ENCODE results near the gene SPDYE11. TPM values are rescaled to one million over a fixed set of nuclear protein-coding genes. Genes with fewer than 3 reads are reported as not detected.
"Not testable (repeated sequence)": the region's sequence is repeated elsewhere in the genome, so short reads cannot be mapped to it uniquely, and the experiment has no call there.

Gene SPDYE11
- not detected for polyA plus RNA-seq (2013, experiment 1 of 2)
- polyA plus RNA-seq (2013, experiment 2 of 2) = not detected

- not testable (repeated sequence) for H3K23ac ChIP-seq (ENCODE audit: low read length); H3K27ac ChIP-seq (ENCODE audit: low read depth, low read length); H3K18ac ChIP-seq (ENCODE audit: low read length); H3K4me2 ChIP-seq (ENCODE audit: low read length); H4K5ac ChIP-seq (ENCODE audit: low read length); H3K9ac ChIP-seq (ENCODE audit: low read length); H3K79me1 ChIP-seq (ENCODE audit: low read length); H2BK120ac ChIP-seq (ENCODE audit: low read depth, low read length); H3K56ac ChIP-seq (ENCODE audit: low read length); H3K4me3 ChIP-seq (ENCODE audit: low read length); H2BK5ac ChIP-seq (ENCODE audit: low read length); H3K27me3 ChIP-seq (ENCODE audit: insufficient read depth, low read length, poor library complexity); H3K4ac ChIP-seq (ENCODE audit: low read depth, low read length); H2BK15ac ChIP-seq (replicated peaks; ENCODE audit: low read depth); H3K79me2 ChIP-seq (ENCODE audit: control insufficient read depth, insufficient read depth, low read length); H4K8ac ChIP-seq (ENCODE audit: low read depth, low read length); DNase-seq; H3K4me1 ChIP-seq (ENCODE audit: control insufficient read depth, low read depth, low read length); H3K36me3 ChIP-seq (ENCODE audit: control insufficient read depth, insufficient read depth, low read length); H2AK5ac ChIP-seq (ENCODE audit: low read length)
- no CpG with 5 or more reads among the region's 8 CpGs for WGBS (ENCODE audit: extremely low coverage, insufficient coverage, low lambda C conversion rate)
Measured at GRCh38 chr7:73057811-73058210, at the start of gene SPDYE11. TSS of gene SPDYE11 (minus strand) at chr7:73057911. CDS start at chr7:73056111, 1,800 bp downstream.

- not testable (repeated sequence) for H3K9ac ChIP-seq (ENCODE audit: low read length); H2AK5ac ChIP-seq (ENCODE audit: low read length); H3K4me2 ChIP-seq (ENCODE audit: low read length); H3K56ac ChIP-seq (ENCODE audit: low read length); H3K79me1 ChIP-seq (ENCODE audit: low read length); H3K18ac ChIP-seq (ENCODE audit: low read length); H3K4me1 ChIP-seq (ENCODE audit: control insufficient read depth, low read depth, low read length); H3K79me2 ChIP-seq (ENCODE audit: control insufficient read depth, insufficient read depth, low read length); H3K23ac ChIP-seq (ENCODE audit: low read length); H2BK120ac ChIP-seq (ENCODE audit: low read depth, low read length); H3K4ac ChIP-seq (ENCODE audit: low read depth, low read length); H3K4me3 ChIP-seq (ENCODE audit: low read length); H3K27me3 ChIP-seq (ENCODE audit: insufficient read depth, low read length, poor library complexity); H4K8ac ChIP-seq (ENCODE audit: low read depth, low read length); DNase-seq; H4K5ac ChIP-seq (ENCODE audit: low read length); H2BK5ac ChIP-seq (ENCODE audit: low read length); H2BK15ac ChIP-seq (replicated peaks; ENCODE audit: low read depth); H3K36me3 ChIP-seq (ENCODE audit: control insufficient read depth, insufficient read depth, low read length); H3K27ac ChIP-seq (ENCODE audit: low read depth, low read length)
- no CpG with 5 or more reads among the region's 8 CpGs for WGBS (ENCODE audit: extremely low coverage, insufficient coverage, low lambda C conversion rate)
Measured at GRCh38 chr7:73085938-73086337, 28.2 kb upstream of the SPDYE11 start, which contains the start of gene SPDYE9. TSS of gene SPDYE9 (minus strand) at chr7:73086038. CDS start at chr7:73084238, 1,800 bp downstream.

GRCh38 chr7:73029666-73030065 is 28.0 kb downstream of the SPDYE11 start, which contains the start of gene SPDYE8:
TSS of gene SPDYE8 (minus strand) at chr7:73029766. CDS start at chr7:73027966, 1,800 bp downstream.
- H3K23ac ChIP-seq (ENCODE audit: low read length); H2BK120ac ChIP-seq (ENCODE audit: low read depth, low read length); H4K5ac ChIP-seq (ENCODE audit: low read length); H3K27ac ChIP-seq (ENCODE audit: low read depth, low read length); H3K36me3 ChIP-seq (ENCODE audit: control insufficient read depth, insufficient read depth, low read length); H4K8ac ChIP-seq (ENCODE audit: low read depth, low read length); H3K4me3 ChIP-seq (ENCODE audit: low read length); H3K4me2 ChIP-seq (ENCODE audit: low read length); H3K27me3 ChIP-seq (ENCODE audit: insufficient read depth, low read length, poor library complexity); H3K4ac ChIP-seq (ENCODE audit: low read depth, low read length); H2BK5ac ChIP-seq (ENCODE audit: low read length); H3K79me1 ChIP-seq (ENCODE audit: low read length); H3K18ac ChIP-seq (ENCODE audit: low read length); H2BK15ac ChIP-seq (replicated peaks; ENCODE audit: low read depth); DNase-seq; H3K79me2 ChIP-seq (ENCODE audit: control insufficient read depth, insufficient read depth, low read length); H3K4me1 ChIP-seq (ENCODE audit: control insufficient read depth, low read depth, low read length); H3K9ac ChIP-seq (ENCODE audit: low read length); H2AK5ac ChIP-seq (ENCODE audit: low read length); H3K56ac ChIP-seq (ENCODE audit: low read length): not testable (repeated sequence)
- WGBS (ENCODE audit: extremely low coverage, insufficient coverage, low lambda C conversion rate) = no CpG with 5 or more reads among the region's 8 CpGs

GRCh38 chr7:73006491-73006890 is 51.2 kb downstream of the SPDYE11 start:
- H3K4me3 ChIP-seq (ENCODE audit: low read length); H3K23ac ChIP-seq (ENCODE audit: low read length); H3K4me1 ChIP-seq (ENCODE audit: control insufficient read depth, low read depth, low read length); H3K36me3 ChIP-seq (ENCODE audit: control insufficient read depth, insufficient read depth, low read length); H3K4ac ChIP-seq (ENCODE audit: low read depth, low read length); H3K4me2 ChIP-seq (ENCODE audit: low read length); H2BK5ac ChIP-seq (ENCODE audit: low read length); H2AK5ac ChIP-seq (ENCODE audit: low read length); H3K27me3 ChIP-seq (ENCODE audit: insufficient read depth, low read length, poor library complexity); H2BK15ac ChIP-seq (replicated peaks; ENCODE audit: low read depth); H3K56ac ChIP-seq (ENCODE audit: low read length); H2BK120ac ChIP-seq (ENCODE audit: low read depth, low read length); H4K5ac ChIP-seq (ENCODE audit: low read length); H3K9ac ChIP-seq (ENCODE audit: low read length); H3K79me1 ChIP-seq (ENCODE audit: low read length); H3K18ac ChIP-seq (ENCODE audit: low read length); H3K79me2 ChIP-seq (ENCODE audit: control insufficient read depth, insufficient read depth, low read length); DNase-seq; H3K27ac ChIP-seq (ENCODE audit: low read depth, low read length); H4K8ac ChIP-seq (ENCODE audit: low read depth, low read length): not testable (repeated sequence)
- WGBS (ENCODE audit: extremely low coverage, insufficient coverage, low lambda C conversion rate) = no CpG with 5 or more reads among the region's 10 CpGs

GRCh38 chr7:73005693-73006447 is 51.8 kb downstream of the SPDYE11 start:
- H2BK120ac ChIP-seq (ENCODE audit: low read depth, low read length); H2AK5ac ChIP-seq (ENCODE audit: low read length); H3K4me1 ChIP-seq (ENCODE audit: control insufficient read depth, low read depth, low read length); H3K79me1 ChIP-seq (ENCODE audit: low read length); H3K4me2 ChIP-seq (ENCODE audit: low read length); H4K5ac ChIP-seq (ENCODE audit: low read length); H4K8ac ChIP-seq (ENCODE audit: low read depth, low read length); H3K23ac ChIP-seq (ENCODE audit: low read length); H2BK15ac ChIP-seq (replicated peaks; ENCODE audit: low read depth); H3K4me3 ChIP-seq (ENCODE audit: low read length); H3K79me2 ChIP-seq (ENCODE audit: control insufficient read depth, insufficient read depth, low read length); H3K18ac ChIP-seq (ENCODE audit: low read length); H3K36me3 ChIP-seq (ENCODE audit: control insufficient read depth, insufficient read depth, low read length); H3K27me3 ChIP-seq (ENCODE audit: insufficient read depth, low read length, poor library complexity); H2BK5ac ChIP-seq (ENCODE audit: low read length); H3K4ac ChIP-seq (ENCODE audit: low read depth, low read length): not testable (repeated sequence)
- no CpG with 5 or more reads among the region's 66 CpGs for WGBS (ENCODE audit: extremely low coverage, insufficient coverage, low lambda C conversion rate)
- peak overlapping the region; percentile 73 for H3K27ac ChIP-seq (ENCODE audit: low read depth, low read length)
- peak overlapping the region; percentile 63 for H3K9ac ChIP-seq (ENCODE audit: low read length)
- peak overlapping the region; percentile 86 for H3K56ac ChIP-seq (ENCODE audit: low read length)
- peak; percentile 97 for DNase-seq

GRCh38 chr7:73005356-73005692 is 52.4 kb downstream of the SPDYE11 start:
- not testable (repeated sequence) for H3K27me3 ChIP-seq (ENCODE audit: insufficient read depth, low read length, poor library complexity); DNase-seq; H3K18ac ChIP-seq (ENCODE audit: low read length); H2BK120ac ChIP-seq (ENCODE audit: low read depth, low read length); H4K8ac ChIP-seq (ENCODE audit: low read depth, low read length); H3K4ac ChIP-seq (ENCODE audit: low read depth, low read length); H2BK15ac ChIP-seq (replicated peaks; ENCODE audit: low read depth); H2AK5ac ChIP-seq (ENCODE audit: low read length); H3K4me2 ChIP-seq (ENCODE audit: low read length); H3K79me1 ChIP-seq (ENCODE audit: low read length); H3K36me3 ChIP-seq (ENCODE audit: control insufficient read depth, insufficient read depth, low read length); H3K23ac ChIP-seq (ENCODE audit: low read length); H3K79me2 ChIP-seq (ENCODE audit: control insufficient read depth, insufficient read depth, low read length); H3K4me3 ChIP-seq (ENCODE audit: low read length); H3K4me1 ChIP-seq (ENCODE audit: control insufficient read depth, low read depth, low read length); H4K5ac ChIP-seq (ENCODE audit: low read length); H2BK5ac ChIP-seq (ENCODE audit: low read length)
- Histone ChIP-seq H3K56ac (ENCODE audit: low read length) (peak overlapping the region; percentile 73), H3K27ac (ENCODE audit: low read depth, low read length) (peak overlapping the region; percentile 73), H3K9ac (ENCODE audit: low read length) (peak overlapping the region; percentile 60)
- WGBS (ENCODE audit: extremely low coverage, insufficient coverage, low lambda C conversion rate) = no CpG with 5 or more reads among the region's 30 CpGs
